Neuronal stem cell (in vitro differentiated cells): ENCODE measurements around the gene CNKSR2.

Source experiments
- DNase-seq: peaks from one replicate; pipeline ENCODE4 v3.0.0-alpha.2; 2013; ENCODE audit warnings: low spot score
- H2AFZ ChIP-seq: one replicate; pipeline ENCODE4 v1.6.1; 2013; ENCODE audit warnings: mild to moderate bottlenecking, low read length, inconsistent platforms
- H2AK5ac ChIP-seq: 2 replicates; pipeline ENCODE4 v1.6.1; 2013; ENCODE audit warnings: low read depth, mild to moderate bottlenecking, inconsistent platforms, low read length, moderate library complexity, mixed read lengths
- H2BK120ac ChIP-seq: 2 replicates; pipeline ENCODE4 v1.6.1; 2013; ENCODE audit warnings: low read depth, mild to moderate bottlenecking, inconsistent platforms, low read length, moderate library complexity, mixed read lengths
- H2BK12ac ChIP-seq: one replicate; pipeline ENCODE4 v1.6.1; 2013; ENCODE audit warnings: low read length, inconsistent platforms
- H2BK15ac ChIP-seq: 2 replicates; pipeline ENCODE4 v1.6.1; 2013; ENCODE audit warnings: mild to moderate bottlenecking, low read length, inconsistent platforms, mixed read lengths
- H2BK5ac ChIP-seq: one replicate; pipeline ENCODE4 v1.6.1; 2013; ENCODE audit warnings: inconsistent platforms, mild to moderate bottlenecking, low read length, moderate library complexity
- H3K14ac ChIP-seq: one replicate; pipeline ENCODE4 v1.6.1; 2013; ENCODE audit warnings: low read length, inconsistent platforms
- H3K18ac ChIP-seq: 2 replicates; pipeline ENCODE4 v1.6.1; 2013; ENCODE audit warnings: low read length, inconsistent platforms
- H3K23ac ChIP-seq: 2 replicates; pipeline ENCODE4 v1.6.1; 2013; ENCODE audit warnings: low read depth, mild to moderate bottlenecking, mixed read lengths, low read length, inconsistent platforms; ENCODE audit not compliant: poor library complexity
- H3K27ac ChIP-seq: replicated peaks from 3 replicates; pipeline ENCODE4 v1.5.1; 2013; ENCODE audit warnings: low read length, inconsistent platforms
- H3K27me3 ChIP-seq, 3 experiments: 2 replicates each; pipeline ENCODE4 v1.6.1; 2013; ENCODE audit warnings: low read length in 3 of 3, mild to moderate bottlenecking in 2 of 3, inconsistent platforms in 1 of 3, low read depth in 1 of 3, mixed read lengths in 1 of 3, moderate library complexity in 1 of 3; ENCODE audit not compliant: control insufficient read depth in 3 of 3, insufficient read depth in 3 of 3
- H3K36me3 ChIP-seq, 2 donors: replicated peaks in 1 of 2; 2 replicates each; pipeline ENCODE4 v1.6.1; 2013; ENCODE audit warnings: low read length in 2 of 2; ENCODE audit not compliant: control insufficient read depth in 2 of 2, insufficient read depth in 2 of 2
- H3K4ac ChIP-seq: 2 replicates; pipeline ENCODE4 v1.6.1; 2013; ENCODE audit warnings: inconsistent platforms, mild to moderate bottlenecking, low read length, moderate library complexity
- H3K4me1 ChIP-seq, 2 donors: 1 replicate in 1 of 2; 2 replicates in 1 of 2; pipeline ENCODE4 v1.6.1; 2013; ENCODE audit warnings: low read length in 2 of 2, low read depth in 1 of 2; ENCODE audit not compliant: control insufficient read depth in 2 of 2, insufficient read depth in 1 of 2
- H3K4me2 ChIP-seq: one replicate; pipeline ENCODE4 v1.6.1; 2013; ENCODE audit warnings: mild to moderate bottlenecking, low read length, inconsistent platforms; ENCODE audit not compliant: insufficient read depth, poor library complexity, severe bottlenecking
- H3K4me3 ChIP-seq, 2 donors: 2 replicates each; pipeline ENCODE4 v1.5.1; 2013; ENCODE audit warnings: low read length in 2 of 2, mild to moderate bottlenecking in 2 of 2, inconsistent platforms in 1 of 2, moderate library complexity in 1 of 2
- H3K79me1 ChIP-seq: one replicate; pipeline ENCODE4 v1.6.1; 2013; ENCODE audit warnings: low read depth, mild to moderate bottlenecking, inconsistent platforms, low read length, moderate library complexity
- H3K9ac ChIP-seq: one replicate; pipeline ENCODE4 v1.6.1; 2013; ENCODE audit warnings: mild to moderate bottlenecking, low read depth, low read length, inconsistent platforms; ENCODE audit not compliant: poor library complexity
- H3K9me3 ChIP-seq, 2 donors: replicated peaks in 1 of 2; 2 replicates each; pipeline versions ENCODE3 to v1.6.1; 2013; ENCODE audit warnings: low read length in 2 of 2, mild to moderate bottlenecking in 2 of 2, inconsistent platforms in 1 of 2, low read depth in 1 of 2, mixed read lengths in 1 of 2, moderate library complexity in 1 of 2; ENCODE audit not compliant: control insufficient read depth in 2 of 2, insufficient read depth in 1 of 2
- H4K8ac ChIP-seq: one replicate; pipeline ENCODE4 v1.6.1; 2013; ENCODE audit warnings: low read depth, mild to moderate bottlenecking, inconsistent platforms, low read length, moderate library complexity
- H4K91ac ChIP-seq: one replicate; pipeline ENCODE4 v1.6.1; 2013; ENCODE audit warnings: low read length, low read depth, mild to moderate bottlenecking, inconsistent platforms; ENCODE audit not compliant: poor library complexity
- WGBS, 2 donors: extraction: QIAGEN DNeasy Blood & Tissue Kit; methylation state at CpG; one replicate each; pipeline ENCODE4 v1.1.7; 2013; ENCODE audit warnings: missing lambda C conversion rate in 2 of 2, mixed read lengths in 1 of 2; ENCODE audit not compliant: insufficient read length in 2 of 2, insufficient replicate concordance in 1 of 2; ENCODE audit errors: extremely low coverage in 2 of 2; 5-methylcytosine and 5-hydroxymethylcytosine counted together

The CNKSR2 gene

DNA sequence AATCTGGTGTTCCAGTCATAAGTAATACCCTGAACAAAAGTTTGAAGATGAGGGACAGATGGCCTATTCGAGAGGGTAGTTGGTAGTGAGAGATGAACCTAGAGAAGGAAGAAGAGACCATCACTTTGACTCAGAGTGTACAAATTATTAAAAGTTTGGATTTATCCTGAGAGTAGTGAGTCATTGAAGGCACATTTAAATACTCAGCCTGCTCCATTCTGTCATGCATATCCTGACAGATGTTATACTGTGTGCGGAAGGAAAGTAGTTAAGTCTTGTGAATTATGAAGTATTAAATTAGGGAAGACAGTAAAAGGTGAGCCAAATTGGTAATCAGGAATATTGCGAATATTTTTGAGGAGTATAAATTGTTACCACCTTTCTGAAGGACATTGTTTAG is 190.8 kb downstream of the CNKSR2 start:
- no peak overlapping the region for H3K4me2 ChIP-seq
- no peaks in the 10 kb centered on the region for H3K4me1 ChIP-seq
- no peak for DNase-seq
- H2BK120ac ChIP-seq, result no peak overlapping the region
- H3K27ac ChIP-seq, result no peak overlapping the region
- H3K18ac ChIP-seq, result no peak overlapping the region
- H2AFZ ChIP-seq, result no peak overlapping the region
- no peak overlapping the region for H2BK15ac ChIP-seq
- H3K4me3 ChIP-seq, result no peak overlapping the region
- H3K9ac ChIP-seq, result no peak overlapping the region
- H2BK5ac ChIP-seq, result no peak overlapping the region
- H4K91ac ChIP-seq, result no peak overlapping the region
- H3K79me1 ChIP-seq, result no peaks in the 10 kb centered on the region
- WGBS, 2 donors, result no CpG with 5 or more reads among the region's 3 CpGs
- H3K27me3 ChIP-seq, result no peaks in the 10 kb centered on the region
- H3K9me3 ChIP-seq, result no peaks in the 10 kb centered on the region
- no peak overlapping the region for H4K8ac ChIP-seq
- no peak overlapping the region for H3K14ac ChIP-seq
- peaks cover 0 to 2% of the 10 kb centered on the region in 2 donors for H3K36me3 ChIP-seq
- no peak overlapping the region for H2AK5ac ChIP-seq
- no peak overlapping the region for H2BK12ac ChIP-seq
- no peak overlapping the region for H3K4ac ChIP-seq
- no peak overlapping the region for H3K23ac ChIP-seq

DNA sequence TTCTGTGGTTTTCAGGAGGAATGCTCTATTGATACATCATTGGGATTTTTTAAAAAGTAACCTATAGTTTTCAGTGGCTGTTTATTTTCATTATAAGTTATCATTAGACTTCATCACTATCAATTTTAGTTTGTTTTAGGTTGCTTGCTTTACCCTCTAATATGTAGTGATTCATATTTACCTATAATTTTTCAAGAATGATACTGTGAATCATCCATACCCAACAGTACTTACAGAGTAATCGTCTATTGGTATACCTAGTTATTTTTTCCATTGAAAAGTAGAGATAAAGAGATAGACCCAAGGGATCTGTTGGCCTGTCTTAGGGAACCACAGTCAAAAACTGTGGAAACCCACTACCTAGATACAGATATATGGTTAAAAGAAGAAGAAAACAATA is 200.6 kb downstream of the CNKSR2 start:
- Histone ChIP-seq H3K9me3 (peaks cover 0 to 21% of the 10 kb centered on the region in 2 donors), H3K4me1 (no peaks in the 10 kb centered on the region), H2AK5ac (no peak overlapping the region), H3K14ac (no peak overlapping the region), H4K91ac (no peak overlapping the region), H2BK120ac (no peak overlapping the region), H3K4ac (no peak overlapping the region), H3K23ac (no peak overlapping the region), H3K4me2 (no peak overlapping the region), H3K4me3 (no peak overlapping the region), H2BK5ac (no peak overlapping the region), H4K8ac (no peak overlapping the region), H3K18ac (no peak overlapping the region), H2AFZ (no peak overlapping the region), H3K9ac (no peak overlapping the region), H3K27ac (no peak overlapping the region), H2BK15ac (no peak overlapping the region), H3K36me3 (peaks cover 2% of the 10 kb centered on the region in 2 donors), H3K79me1 (no peaks in the 10 kb centered on the region), H3K27me3 (no peaks in the 10 kb centered on the region), H2BK12ac (no peak overlapping the region)
- DNase-seq, result no peak
- WGBS, 2 donors, result no CpG with 5 or more reads among the region's 1 CpG

DNA sequence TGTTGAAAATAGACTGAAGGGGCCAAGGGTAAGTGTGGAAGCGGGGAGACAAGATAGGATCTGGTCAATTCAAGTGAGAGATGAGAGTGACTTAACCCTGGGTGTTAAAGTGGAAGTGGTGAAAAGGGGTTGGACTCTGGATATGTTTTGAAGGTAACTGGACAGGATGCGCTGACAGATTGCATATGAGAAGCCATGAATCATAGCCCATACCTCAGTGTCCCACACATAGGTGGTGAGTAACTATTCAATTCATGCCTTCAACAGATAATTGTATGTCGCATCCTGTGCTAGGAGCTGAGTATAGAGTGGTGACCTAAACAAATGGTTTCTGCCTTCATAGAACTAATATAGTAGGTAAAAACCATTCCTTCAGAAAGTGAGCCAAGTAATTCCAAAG is 207.3 kb downstream of the CNKSR2 start:
- H3K27ac ChIP-seq, result no peak overlapping the region
- no peak overlapping the region for H3K4me2 ChIP-seq
- no peak overlapping the region for H3K18ac ChIP-seq
- no peak overlapping the region for H3K4ac ChIP-seq
- H3K9me3 ChIP-seq, result peaks cover 0 to 3% of the 10 kb centered on the region in 2 donors
- no peaks in the 10 kb centered on the region for H3K36me3 ChIP-seq
- no peak overlapping the region for H2BK15ac ChIP-seq
- H3K23ac ChIP-seq, result no peak overlapping the region
- H2BK5ac ChIP-seq, result no peak overlapping the region
- no peaks in the 10 kb centered on the region for H3K27me3 ChIP-seq
- no peak overlapping the region for H2AFZ ChIP-seq
- no peak overlapping the region for H3K14ac ChIP-seq
- DNase-seq, result no peak
- H3K4me1 ChIP-seq, result no peaks in the 10 kb centered on the region
- H2BK120ac ChIP-seq, result no peak overlapping the region
- no peak overlapping the region for H4K8ac ChIP-seq
- H4K91ac ChIP-seq, result no peak overlapping the region
- no CpG with 5 or more reads among the region's 3 CpGs for WGBS, 2 donors
- H2AK5ac ChIP-seq, result no peak overlapping the region
- no peak overlapping the region for H2BK12ac ChIP-seq
- no peak overlapping the region for H3K9ac ChIP-seq
- H3K79me1 ChIP-seq, result no peaks in the 10 kb centered on the region
- H3K4me3 ChIP-seq, result no peak overlapping the region

DNA sequence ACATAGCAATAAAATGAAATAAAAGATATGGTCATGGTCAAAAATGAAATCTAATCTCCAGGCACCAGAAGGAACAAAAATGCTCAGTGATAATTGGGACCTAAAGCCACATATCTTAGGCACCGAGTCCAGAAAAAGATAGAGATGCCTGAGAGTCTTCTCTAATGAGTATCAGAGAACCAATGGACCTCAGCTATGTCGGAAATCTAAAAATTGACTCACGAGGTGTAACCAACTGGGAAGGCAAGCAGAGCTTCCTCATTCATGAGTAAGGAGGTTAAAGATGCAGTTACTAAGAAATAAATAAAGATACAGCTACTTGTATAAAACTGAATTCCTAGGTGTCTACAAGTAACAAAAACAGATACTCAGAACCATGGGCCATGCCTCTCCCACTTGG is 211.8 kb downstream of the CNKSR2 start:
- Histone ChIP-seq H3K4me3 (no peak overlapping the region), H3K27ac (no peak overlapping the region)
- no peak for DNase-seq

More for the DNA sequence above, 211.8 kb downstream of the CNKSR2 start:
- no peak overlapping the region for H3K4ac ChIP-seq
- H2BK120ac ChIP-seq, result no peak overlapping the region
- no peak overlapping the region for H3K18ac ChIP-seq
- H2BK15ac ChIP-seq, result no peak overlapping the region
- no peaks in the 10 kb centered on the region for H3K36me3 ChIP-seq
- H3K9ac ChIP-seq, result no peak overlapping the region
- H2AK5ac ChIP-seq, result no peak overlapping the region
- H3K9me3 ChIP-seq, result peaks cover 0 to 14% of the 10 kb centered on the region in 2 donors
- H4K91ac ChIP-seq, result no peak overlapping the region
- H3K79me1 ChIP-seq, result no peaks in the 10 kb centered on the region
- H2BK12ac ChIP-seq, result no peak overlapping the region
- H3K23ac ChIP-seq, result no peak overlapping the region
- H3K14ac ChIP-seq, result no peak overlapping the region
- H3K4me1 ChIP-seq, result no peaks in the 10 kb centered on the region
- no CpG with 5 or more reads among the region's 3 CpGs for WGBS, 2 donors
- H2BK5ac ChIP-seq, result no peak overlapping the region
- no peak overlapping the region for H4K8ac ChIP-seq
- H3K27me3 ChIP-seq, result no peaks in the 10 kb centered on the region
- H2AFZ ChIP-seq, result no peak overlapping the region
- no peak overlapping the region for H3K4me2 ChIP-seq
